ENCODE data around the gene C16orf78. TPM values are rescaled to one million over a fixed set of nuclear protein-coding genes. Genes with fewer than 3 reads are reported as not detected.

C16orf78 gene
- total RNA-seq, 1 experiment from 2014 or later = not detected

DNA sequence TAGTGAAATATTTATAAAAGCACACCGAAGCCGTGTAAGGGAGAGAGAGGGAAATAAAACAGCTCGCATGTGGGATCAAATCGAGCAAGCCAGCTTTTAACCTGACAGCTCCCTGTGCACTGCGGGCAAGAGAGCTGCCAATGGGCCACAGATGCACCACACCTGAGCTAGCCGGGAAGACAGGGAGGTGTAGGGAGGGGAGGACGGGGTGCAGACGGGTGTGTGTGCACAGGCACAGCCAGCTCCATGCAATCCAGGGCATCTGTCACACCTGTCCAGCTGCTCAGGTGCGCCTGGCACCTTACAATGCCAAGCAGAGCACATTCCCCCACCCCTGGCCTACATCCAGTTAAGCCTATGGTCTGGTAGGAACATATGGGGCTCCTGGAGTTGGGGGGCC, 70.0 kb downstream of the C16orf78 start:
- ChIA-PET POLR2A (ENCODE audit: unreplicated experiment) (no interaction called here), CTCF (no interaction called here)
- Histone ChIP-seq H3K27ac (no peak overlapping the region), H2AFZ (no peak overlapping the region), H3K79me2 (ENCODE audit: low read depth) (no peaks in the 10 kb centered on the region), H3K9me2 (ENCODE audit: insufficient read depth) (no peaks in the 10 kb centered on the region), H3F3A (ENCODE audit: insufficient read depth, low read depth) (no peaks in the 10 kb centered on the region), H3K4me3 (no peak overlapping the region), H4K20me1 (ENCODE audit: insufficient read depth) (no peaks in the 10 kb centered on the region), H3K4me1 (replicated peaks; ENCODE audit: insufficient read depth) (no peaks in the 10 kb centered on the region), H3K4me2 (no peak overlapping the region), H3K9me3 (ENCODE audit: insufficient read depth, low read depth) (no peaks in the 10 kb centered on the region), H3K27me3 (ENCODE audit: insufficient read depth, low read depth) (peaks cover 71% of the 10 kb centered on the region), H3K36me3 (ENCODE audit: low read depth) (no peaks in the 10 kb centered on the region)
- no TSS peak for BruUV-seq (replicated peaks)
- no peak for TF ChIP-seq EZH2 (IDR thresholded peaks at IDR 0.05; ENCODE audit: low read depth)
- TF ChIP-seq, protein P1, sequence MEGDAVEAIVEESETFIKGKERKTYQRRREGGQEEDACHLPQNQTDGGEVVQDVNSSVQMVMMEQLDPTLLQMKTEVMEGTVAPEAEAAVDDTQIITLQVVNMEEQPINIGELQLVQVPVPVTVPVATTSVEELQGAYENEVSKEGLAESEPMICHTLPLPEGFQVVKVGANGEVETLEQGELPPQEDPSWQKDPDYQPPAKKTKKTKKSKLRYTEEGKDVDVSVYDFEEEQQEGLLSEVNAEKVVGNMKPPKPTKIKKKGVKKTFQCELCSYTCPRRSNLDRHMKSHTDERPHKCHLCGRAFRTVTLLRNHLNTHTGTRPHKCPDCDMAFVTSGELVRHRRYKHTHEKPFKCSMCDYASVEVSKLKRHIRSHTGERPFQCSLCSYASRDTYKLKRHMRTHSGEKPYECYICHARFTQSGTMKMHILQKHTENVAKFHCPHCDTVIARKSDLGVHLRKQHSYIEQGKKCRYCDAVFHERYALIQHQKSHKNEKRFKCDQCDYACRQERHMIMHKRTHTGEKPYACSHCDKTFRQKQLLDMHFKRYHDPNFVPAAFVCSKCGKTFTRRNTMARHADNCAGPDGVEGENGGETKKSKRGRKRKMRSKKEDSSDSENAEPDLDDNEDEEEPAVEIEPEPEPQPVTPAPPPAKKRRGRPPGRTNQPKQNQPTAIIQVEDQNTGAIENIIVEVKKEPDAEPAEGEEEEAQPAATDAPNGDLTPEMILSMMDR (conservative IDR thresholded peaks at IDR 0.05) = no peak
- DNase-seq = no peak
- intact Hi-C loops (cut with micrococcal nuclease; ENCODE audit: unreplicated experiment) = no loop called here

DNA sequence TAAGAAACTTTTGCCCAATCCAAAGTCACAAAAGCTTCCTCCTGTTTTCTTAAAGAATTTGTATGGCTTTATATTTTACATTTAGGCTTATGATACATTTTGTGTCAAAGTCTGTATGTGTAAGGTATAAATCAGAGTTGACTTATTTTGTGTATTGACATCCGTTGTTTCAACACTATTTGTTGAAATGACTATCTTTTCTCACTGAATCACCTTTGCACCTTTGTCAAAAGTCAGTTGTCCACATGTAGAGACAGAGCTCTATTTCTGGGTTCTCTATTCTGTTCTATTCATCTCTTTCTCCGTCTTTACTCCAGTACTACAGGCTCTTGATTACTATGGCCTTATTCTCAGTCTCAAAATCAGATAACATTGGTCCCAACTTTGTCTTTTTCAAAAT, 73.2 kb downstream of the C16orf78 start:
- Histone ChIP-seq H3K9me2 (ENCODE audit: insufficient read depth) (no peaks in the 10 kb centered on the region), H3K36me3 (ENCODE audit: low read depth) (no peaks in the 10 kb centered on the region), H3F3A (ENCODE audit: insufficient read depth, low read depth) (no peaks in the 10 kb centered on the region), H3K4me1 (replicated peaks; ENCODE audit: insufficient read depth) (no peaks in the 10 kb centered on the region), H2AFZ (no peak overlapping the region), H3K4me3 (no peak overlapping the region), H3K4me2 (no peak overlapping the region), H4K20me1 (ENCODE audit: insufficient read depth) (no peaks in the 10 kb centered on the region), H3K27me3 (ENCODE audit: insufficient read depth, low read depth) (peaks cover 58% of the 10 kb centered on the region), H3K27ac (no peak overlapping the region), H3K9me3 (ENCODE audit: insufficient read depth, low read depth) (no peaks in the 10 kb centered on the region), H3K79me2 (ENCODE audit: low read depth) (no peaks in the 10 kb centered on the region)
- ChIA-PET POLR2A (ENCODE audit: unreplicated experiment) (no interaction called here), CTCF (no interaction called here)
- intact Hi-C loops (cut with micrococcal nuclease; ENCODE audit: unreplicated experiment) = no loop called here
- BruUV-seq (replicated peaks) = no TSS peak
- TF ChIP-seq, protein P1 (conservative IDR thresholded peaks at IDR 0.05) = no peak
- TF ChIP-seq EZH2 (IDR thresholded peaks at IDR 0.05; ENCODE audit: low read depth) = no peak
- DNase-seq = no peak

Other genes starting within 250 kb of the C16orf78 start
- not detected in 2 replicates for gene CBLN1, start 92.0 kb upstream of the C16orf78 start, total RNA-seq (2021)

Data from PC-9 (cell line).